Right kidney (tissue), 1 donor: ENCODE results near the gene FGD4.
"Not testable (repeated sequence)": the region's sequence is repeated elsewhere in the genome, so short reads cannot be mapped to it uniquely, and the experiment has no call there.

Experiments used
- DNase-seq: peaks from one replicate; pipeline ENCODE4 v3.0.0-alpha.2; 2016

The FGD4 gene

DNA sequence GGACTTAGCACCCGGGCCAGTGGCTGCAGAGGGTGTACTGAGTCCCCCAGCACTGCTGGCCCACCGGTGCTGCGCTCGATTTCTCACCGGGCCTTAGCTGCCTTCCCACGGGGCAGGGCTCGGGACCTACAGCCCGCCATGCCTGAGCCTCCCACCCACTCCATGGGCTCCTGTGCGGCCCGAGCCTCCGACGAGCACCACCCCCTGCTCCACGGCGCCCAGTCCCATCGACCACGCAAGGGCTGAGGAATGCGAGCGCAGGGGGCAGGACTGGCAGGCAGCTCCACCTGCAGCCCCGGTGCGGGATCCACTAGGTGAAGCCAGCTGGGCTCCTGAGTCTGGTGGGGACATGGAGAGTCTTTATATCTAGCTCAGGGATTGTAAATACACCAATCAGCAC is 126.4 kb downstream of the FGD4 start:
- DNase-seq, result not testable (repeated sequence)

DNA sequence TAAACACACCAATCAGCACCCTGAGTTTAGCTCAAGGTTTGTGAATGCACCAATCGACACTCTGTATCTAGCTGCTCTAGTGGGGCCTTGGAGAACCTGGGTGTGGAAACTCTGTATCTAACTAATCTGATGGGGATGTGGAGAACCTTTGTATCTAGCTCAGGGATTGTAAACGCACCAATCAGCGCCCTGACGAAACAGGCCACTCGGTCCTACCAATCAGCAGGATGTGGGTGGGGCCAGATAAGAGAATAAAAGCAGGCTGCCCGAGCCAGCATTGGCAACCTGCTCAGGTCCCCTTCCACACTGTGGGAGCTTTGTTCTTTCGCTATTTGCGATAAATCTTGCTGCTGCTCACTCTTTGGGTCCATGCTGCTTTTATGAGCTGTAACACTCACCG is 127.0 kb downstream of the FGD4 start:
- DNase-seq, result not testable (repeated sequence)

DNA sequence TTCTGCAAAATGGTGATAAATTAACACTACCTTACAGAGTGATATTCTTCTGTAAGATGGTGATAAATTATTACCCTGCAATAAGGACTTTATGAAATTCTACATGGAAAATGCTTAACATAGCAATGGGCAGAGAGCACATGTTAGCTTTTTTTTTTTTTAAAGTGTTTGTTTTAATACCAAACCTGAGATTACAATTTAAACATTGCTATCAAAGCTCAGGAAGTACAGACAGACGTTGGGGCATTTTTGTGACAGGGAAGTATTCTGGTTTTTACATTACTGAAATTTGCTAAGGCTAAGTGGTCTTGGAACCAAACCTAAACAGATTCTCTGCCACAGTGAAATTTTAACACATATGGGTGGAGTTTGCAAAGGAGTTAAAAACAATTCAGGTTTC is 133.1 kb downstream of the FGD4 start:
- DNase-seq, result no peak

DNA sequence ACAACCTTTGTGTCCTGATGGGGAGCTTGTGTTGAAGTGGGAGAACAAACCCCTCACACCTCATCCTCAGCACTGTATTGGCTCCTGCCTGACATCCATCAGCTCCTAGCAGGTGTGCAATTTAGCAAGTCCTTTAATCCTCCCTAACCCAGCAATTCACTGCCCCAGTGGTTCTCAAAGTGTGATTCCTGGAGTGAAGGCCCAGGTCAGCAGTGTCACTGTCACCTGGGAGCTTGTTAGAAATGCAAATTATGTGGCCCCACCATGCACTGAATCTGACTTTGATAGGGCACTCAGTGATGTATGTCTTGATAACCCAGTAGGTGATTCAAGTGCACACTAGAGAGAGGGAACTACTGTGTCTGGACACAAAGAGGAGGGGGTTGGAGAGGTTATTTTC is 133.6 kb downstream of the FGD4 start:
- DNase-seq, result no peak

DNA sequence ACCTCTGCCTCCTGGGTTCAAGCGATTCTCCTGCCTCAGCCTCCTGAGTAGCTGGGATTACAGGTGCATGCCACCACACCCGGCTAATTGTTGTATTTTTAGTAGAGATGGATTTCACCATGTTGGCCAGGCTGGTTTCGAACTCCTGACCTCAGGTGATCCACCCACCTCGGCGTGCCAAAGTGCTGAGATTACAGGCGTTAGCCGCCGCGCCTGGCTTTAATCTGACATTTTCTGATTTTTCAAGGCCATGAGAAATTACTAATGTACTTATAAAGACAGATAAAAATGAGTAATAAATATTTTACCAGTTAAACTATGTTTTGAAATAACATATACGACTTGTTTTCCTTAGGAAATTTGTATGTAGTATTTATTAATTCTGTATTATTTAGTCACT is 134.1 kb downstream of the FGD4 start:
- DNase-seq, result not testable (repeated sequence)

DNA sequence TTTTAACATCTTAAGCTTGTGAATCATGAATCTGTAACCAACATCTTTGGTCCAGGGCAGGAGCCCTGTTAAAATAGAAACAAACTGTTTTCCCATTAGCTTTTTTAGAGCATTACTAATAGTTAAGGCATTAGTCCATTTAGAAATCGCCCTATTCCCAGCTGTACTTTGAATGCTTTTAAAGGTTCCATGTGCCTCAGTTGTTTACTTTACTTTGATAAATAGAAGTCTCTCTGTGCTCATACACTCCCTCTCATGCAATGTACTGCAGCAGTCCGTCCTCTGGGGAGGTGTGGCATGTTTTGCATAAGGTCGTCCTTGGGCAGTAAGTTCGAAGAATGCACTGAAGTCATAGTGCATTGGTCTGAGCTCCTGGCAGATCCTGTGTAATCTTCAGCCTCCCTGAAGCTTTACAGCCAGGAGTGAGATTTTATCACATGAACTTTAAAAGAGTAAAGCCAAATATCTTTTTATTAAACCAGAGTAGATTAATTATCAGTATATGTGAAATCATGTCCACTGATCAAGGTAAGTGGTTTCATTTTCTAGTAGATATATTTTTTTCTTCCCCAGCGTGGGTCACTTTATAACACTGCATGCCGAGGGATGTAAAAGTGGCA is 134.7 kb downstream of the FGD4 start:
- DNase-seq, result no peak

DNA sequence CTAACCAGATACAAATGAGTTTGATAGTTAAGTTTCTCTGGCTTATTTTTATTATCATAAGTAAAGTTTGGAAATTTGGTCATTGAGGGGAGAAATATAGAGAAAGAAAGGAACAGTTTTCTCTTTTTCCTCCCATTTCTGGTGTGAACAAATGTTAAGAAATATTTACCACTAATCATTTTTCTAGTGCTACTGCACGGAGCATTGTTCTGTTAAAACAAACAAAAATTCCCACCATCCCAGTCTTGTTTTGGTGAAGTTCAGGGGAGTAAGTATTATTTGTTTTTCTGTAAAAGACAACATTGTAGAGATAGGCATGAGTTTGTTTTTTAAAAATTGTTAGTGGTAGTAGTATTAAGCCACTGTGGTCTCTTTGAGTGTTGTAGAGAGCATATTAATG is 135.3 kb downstream of the FGD4 start:
- no peak for DNase-seq

DNA sequence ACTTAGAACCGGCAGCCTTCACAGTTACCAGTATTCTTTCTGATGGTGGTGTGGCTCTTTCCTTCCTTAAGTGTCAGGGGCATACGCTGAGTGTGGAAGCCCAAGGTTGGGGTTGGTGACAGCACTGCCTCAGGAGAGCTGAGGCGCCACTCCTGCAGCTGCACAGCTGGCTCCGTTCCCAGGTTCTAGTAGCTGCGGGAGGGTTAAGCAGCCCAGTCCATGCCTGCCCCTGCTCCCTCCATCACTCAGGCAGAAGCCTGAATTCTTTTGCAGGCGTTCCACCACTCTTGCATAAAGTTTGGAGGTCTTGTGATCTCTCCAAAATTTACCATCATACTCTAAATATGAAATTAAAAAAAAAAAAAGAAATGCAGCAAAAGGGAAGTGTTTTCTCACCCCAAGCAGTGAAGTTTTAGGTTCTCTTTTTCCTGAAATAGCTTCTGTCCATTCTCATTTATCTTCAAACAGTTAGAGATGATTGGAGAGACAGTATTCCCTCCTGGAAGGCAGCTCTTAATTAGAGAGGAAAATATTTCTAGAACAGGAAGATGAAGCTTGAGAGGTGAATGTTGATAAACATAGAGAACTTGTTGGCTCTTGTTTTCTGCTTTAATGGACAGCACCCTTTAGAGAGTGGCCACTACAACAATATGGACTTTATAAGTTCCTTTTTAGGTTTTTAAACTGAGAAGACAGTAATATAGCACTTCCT is 136.1 kb downstream of the FGD4 start:
- no peak for DNase-seq

DNA sequence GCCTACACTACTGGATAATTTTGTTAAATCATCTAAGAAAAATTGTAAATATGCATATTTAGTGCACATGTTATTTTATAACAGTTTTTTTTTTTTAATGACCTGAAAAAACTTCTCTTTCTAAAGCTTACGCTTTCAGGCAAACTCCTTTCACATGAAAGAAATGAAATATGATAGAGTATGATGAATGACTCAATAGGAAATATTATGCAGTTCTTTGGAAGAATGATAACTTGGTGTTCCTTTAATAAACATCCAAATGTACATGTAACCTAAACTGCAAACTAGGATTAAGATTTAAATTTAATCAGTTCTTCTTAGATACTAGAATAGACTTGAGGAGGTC is 136.6 kb downstream of the FGD4 start:
- no peak for DNase-seq

DNA sequence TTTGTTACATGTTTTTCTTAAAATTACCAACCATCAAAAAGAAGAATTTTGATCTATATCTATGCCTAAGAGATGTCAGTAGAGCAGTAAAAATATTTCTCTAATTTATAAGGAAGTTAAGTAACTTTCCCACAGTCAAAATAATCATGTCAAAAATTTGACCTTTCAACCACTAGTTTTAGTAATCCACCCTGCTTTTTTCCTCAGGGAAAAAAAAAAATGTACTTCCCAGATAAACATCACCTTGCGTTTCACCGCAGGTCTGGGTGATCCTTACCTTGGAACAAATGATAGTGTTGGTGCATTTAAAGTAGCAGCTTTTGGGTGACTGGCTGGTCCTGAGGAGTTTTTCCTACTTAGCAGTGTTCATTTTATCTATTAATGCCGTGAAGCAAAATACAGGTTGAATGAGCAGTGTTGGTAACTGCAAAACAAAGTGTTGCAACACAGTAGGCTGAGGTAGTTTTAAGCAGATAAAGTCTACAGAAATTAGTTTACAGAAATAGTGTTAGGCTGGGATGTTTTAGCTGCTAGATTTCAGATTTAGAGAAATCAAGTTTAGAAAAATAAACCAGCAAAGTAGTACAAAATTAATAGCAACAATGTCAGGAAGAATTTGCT is 142.5 kb downstream of the FGD4 start:
- no peak for DNase-seq

DNA sequence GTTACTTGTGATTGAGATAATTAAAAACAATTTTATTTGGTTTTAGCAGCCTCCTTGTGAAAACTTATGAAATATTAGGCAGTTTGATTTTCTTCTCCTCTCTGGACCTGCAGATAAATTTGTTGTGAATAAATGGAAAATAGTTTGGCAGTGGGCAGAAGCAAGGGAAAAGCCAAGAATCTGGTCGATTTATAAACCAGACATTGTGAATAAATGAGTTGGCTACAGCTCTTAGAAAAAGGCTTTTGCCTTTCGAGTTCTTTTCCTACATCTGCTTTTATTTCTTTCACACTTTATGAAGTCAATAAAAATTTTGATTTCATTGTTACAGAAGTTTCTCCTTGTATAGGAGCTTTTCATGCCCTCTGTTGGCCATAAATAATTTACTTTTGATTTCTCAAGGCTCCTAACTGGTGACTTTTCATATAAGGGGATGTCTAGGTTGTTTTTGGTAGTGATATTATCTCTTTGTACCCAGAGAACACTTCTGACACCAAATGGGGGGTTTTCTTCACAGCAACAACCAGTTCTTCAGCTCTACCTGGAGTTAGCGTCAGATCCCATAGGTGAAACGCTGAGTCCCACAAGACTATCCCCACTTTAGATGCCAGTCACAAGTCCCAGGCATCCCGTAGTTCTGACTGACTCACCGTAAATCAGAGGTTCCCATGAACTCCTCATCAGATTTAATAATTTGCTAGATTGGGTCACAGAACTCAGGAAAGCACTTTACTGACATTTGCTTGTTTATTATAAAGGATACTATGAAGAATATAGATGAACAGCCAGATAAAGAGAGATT is 143.3 kb downstream of the FGD4 start:
- no peak for DNase-seq

DNA sequence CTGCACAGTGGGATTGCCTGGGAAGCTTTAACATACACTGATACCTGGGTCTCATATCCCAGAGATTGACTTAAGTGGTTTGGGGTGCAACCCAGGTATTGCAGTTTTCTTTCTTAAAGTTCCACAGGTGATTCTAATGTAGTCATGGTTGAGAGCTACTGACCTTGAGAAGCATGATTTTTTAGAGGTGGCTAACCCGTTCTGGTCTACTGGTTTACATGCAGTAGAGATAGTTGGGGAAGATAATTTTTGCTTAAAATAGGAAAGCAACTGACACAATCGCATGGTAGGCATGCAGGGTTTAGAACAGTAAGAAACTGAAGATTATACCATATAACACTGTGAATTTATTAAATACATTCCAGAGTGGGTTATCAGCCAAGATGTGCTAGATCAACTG is 145.5 kb downstream of the FGD4 start:
- no peak for DNase-seq

DNA sequence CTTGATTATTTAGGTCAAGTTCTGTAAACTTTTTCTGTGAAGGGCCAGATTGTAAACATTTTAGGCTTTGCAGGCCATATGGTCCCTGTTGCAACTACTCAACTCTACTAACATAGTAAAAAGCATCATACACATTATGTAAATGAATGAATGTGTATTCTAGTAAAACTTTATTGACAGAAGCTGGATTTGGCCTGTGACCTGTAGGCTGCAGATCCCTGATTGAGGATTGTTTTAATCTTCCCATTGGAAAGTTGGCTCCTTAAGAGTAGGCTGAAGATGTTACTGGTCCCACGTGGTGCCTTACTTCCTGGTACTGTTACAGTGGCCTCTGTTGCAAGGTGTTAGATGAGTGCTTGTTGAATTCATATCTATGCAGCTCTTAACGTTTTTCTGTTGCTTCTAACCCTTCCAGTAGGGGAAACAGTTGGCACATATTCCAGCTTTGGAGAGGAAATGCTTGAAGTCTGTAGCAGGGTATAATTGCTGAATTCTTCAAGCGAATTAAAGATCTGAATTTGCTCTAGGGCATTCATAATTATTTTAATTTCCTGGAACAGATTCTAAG is 146.1 kb downstream of the FGD4 start:
- no peak for DNase-seq

DNA sequence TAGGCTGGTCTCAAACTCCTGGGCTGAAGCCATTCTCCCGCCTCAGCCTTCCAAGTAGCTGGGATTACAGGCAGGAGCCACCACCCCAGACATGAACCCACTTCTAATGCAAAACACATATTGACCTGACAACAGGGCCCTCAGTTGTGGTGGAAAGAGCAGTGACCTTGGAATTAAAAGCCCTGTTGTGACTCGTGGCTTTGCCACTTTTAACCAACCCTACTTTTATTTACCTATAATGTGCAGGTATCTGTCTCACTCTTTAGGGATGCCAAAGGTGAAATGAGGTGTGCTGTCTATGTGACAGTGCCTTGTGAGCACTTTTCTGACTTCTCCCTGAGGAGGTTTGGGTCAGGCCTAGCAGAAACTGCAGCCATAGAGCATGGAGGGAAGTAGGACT is 146.9 kb downstream of the FGD4 start:
- DNase-seq, result no peak

DNA sequence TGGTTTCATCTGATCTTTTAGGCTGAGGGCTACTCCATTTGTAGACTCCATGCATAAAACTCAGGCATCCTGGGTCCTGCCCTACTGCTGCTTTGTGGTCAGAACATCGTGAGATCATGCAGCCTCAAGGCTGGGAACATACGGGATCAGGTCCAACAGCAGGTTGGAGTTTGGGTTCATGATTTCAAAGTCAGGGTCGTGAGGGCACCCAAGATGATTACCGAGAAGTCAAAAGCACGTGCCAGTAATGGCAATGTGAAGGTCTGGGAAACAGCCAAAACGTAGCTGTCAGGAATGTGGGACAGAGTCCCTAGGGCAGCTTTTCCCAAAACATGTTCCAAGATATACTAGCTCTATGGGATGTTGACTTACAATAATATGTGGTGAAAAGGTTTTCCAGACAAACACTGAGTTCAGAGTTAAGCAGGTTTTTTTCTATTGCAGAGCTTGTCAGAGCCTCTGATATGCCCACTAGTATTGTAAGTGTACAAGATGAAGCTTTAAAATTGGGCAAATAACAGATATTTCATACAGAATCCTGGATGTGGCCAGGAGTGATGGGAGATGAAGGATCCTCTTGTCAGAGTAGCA is 149.4 kb downstream of the FGD4 start:
- DNase-seq, result no peak

DNA sequence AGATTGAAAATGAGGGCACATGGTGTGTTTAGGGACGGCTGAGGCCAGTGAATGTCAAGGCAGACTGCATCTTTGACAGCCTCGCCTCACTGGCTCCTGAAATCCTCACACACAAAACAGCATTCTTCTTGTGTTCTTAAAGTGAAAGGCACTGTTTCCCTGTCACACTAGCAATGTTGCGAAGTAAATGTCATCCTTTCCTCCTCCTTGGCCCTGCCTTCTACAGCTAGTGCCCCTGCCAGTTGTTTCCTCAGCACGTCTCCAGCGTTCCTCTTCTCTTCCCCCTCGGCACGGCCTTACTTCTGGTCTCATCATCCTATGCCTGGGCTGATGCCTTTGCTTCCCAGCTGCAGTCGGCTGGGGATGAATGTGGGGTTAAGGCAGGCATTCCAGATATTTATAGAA is 150.3 kb downstream of the FGD4 start:
- peak; percentile 26 for DNase-seq

DNA sequence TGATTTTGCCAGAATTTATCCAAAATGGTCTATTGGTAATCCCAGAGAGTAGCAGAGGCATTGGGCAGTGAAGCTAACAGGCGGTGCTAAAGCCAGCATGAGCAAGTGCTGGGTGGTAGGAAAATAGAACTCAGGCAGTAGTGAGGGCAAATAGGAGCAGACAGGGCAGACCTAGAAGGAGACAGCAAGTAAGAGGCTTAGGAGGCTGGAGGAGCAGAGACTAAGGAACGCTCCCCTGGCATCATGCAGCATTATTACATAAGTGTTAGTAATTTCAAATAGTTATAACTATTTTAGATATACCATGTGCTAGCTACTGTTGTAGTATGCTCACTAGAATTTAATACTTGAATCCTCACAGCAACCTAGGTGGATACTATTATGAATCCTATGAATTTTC is 151.7 kb downstream of the FGD4 start:
- DNase-seq, result no peak

DNA sequence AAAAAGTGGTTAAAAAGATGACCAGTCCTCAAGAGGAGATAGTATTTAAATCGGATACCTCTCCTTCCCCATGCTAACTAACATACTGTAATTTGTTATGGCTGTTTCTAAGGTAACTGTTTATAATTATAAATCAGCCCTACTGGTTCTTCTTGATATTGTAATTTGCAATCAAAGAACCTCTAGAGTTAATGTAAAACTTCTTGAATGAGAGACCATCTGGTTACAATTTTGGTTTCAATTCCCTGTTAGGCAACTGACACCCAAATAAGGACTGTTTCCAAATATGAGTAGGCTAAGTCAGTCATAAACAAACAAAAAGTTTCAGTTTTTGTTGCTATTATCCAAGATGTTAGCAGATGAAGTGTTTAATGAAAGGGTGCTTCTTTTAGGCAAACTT is 159.5 kb downstream of the FGD4 start:
- DNase-seq, result no peak

DNA sequence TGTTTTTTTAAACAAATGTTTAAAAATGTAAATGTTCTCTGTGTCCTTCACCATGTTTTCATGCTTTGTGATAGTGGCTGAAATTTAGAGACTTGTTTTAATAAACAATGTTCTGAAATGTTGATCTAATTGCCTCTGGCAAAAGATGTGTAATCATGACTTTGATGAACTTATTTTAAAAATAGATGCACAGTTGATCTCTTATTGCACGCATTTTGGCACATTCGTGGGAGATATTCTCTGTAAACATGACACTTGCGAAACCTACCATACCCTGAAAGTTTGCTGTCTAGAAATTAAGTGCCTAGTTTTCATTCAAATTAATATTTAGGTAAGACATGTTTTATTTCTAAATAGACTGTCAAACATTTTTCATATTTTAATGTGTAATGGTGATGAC is 160.1 kb downstream of the FGD4 start:
- DNase-seq, result no peak

DNA sequence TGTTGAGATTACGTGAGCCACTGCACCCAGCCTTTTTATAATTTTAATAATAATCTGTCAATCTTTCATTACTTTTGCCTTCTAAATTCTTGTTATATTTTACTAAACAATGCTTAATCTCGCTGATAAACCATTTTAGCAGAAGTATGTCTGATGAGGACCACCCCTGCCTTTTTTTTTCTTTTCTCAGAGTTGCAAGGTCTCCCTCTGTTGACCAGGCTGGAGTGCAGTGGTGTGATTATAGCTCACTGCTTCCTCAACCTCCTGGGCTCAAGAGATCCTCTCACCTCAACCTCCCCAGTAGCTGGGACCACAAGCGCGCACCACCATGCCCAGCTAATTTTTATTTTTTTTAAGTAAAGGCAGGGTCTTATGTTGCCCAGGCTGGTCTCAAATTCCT is 161.2 kb downstream of the FGD4 start:
- no peak for DNase-seq

DNA sequence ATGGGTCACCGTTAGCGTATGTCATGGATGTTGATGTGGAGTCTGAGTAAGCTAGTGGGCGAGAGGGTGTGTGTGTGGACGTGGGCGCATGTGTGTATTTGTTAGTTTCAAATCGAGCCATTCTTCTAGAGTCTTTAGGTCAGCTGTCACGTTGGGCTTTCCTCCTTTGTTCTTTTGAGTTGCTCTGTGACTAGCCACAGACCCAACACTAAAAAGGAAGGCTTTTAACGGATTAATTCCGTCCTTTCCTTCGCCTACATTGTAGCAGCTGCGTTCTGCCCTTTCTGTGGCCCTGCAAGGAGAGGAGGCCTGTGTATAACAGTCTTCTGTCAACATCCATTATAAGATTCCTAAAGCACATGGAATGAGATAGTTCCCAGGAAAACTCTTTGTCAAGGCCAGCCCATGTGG is 162.6 kb downstream of the FGD4 start:
- DNase-seq, result no peak

DNA sequence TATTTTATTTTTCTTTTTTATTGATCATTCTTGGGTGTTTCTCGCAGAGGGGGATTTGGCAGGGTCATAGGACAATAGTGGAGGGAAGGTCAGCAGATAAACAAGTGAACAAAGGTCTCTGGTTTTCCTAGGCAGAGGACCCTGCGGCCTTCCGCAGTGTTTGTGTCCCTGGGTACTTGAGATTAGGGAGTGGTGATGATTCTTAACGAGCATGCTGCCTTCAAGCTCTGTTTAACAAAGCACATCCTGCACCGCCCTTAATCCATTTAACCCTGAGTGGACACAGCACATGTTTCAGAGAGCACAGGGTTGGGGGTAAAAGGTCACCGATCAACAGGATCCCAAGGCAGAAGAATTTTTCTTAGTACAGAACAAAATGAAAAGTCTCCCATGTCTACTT is 163.1 kb downstream of the FGD4 start:
- not testable (repeated sequence) for DNase-seq
